ENCODE measurements around the gene ZNF174. TPM values are rescaled to one million over a fixed set of nuclear protein-coding genes. Genes with fewer than 3 reads are reported as not detected.

The ZNF174 gene
- total RNA-seq, 4 donors from 2014 or later: 6.7 to 15.6 (median 9.6) TPM

DNA sequence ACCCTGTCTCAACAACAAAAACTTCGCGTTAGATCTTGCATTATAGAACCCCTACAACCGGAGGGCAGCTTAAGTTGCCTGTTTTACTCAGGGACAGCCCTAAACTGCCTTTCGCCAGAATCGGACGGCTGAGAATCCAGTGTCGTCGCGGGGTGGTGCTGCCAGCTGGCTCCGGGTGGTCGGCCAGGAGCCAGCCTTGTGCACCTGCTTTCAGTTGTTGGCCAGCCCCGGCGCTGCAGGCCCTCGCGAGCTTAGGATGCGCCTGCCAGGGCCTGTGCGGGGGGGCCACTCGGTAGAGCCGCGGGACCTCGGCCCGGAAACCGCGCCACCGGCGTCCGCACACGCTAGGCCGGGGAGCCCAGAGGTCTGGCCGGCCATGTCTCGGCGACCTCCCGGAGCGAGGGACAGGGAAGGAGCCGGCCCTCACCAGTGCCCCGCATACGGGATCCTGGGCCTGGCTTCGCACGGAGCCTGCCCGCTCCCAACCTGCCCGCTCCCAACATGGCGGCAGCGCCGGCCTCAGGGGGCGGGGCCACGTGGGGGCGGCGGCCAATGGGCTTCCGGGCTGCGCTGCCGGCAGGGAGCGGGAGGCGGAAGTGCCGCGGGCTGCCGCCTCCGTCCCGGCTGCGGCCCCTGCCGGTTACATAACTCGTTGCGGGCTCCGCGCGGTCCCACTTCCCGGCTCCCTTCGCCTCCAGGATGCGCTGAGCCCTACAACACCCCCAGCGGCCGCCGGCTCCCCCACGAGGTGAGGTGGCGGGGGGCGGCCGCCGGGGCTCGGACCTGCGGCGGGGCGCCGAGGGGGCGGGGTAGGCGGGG lies 56.6 kb downstream of the ZNF174 start:
- ATAC-seq (peak; percentile 86 to 87), DNase-seq (peak; percentile 86 to 95)
- H3K4me3 ChIP-seq: peak overlapping the region; percentile 73 to 93 (median 80)
- H3K27me3 ChIP-seq: no peaks in the 10 kb centered on the region
- peak; percentile 48 to 66 for TF ChIP-seq POLR2A (IDR thresholded peaks at IDR 0.05)
- TF ChIP-seq, protein P1, sequence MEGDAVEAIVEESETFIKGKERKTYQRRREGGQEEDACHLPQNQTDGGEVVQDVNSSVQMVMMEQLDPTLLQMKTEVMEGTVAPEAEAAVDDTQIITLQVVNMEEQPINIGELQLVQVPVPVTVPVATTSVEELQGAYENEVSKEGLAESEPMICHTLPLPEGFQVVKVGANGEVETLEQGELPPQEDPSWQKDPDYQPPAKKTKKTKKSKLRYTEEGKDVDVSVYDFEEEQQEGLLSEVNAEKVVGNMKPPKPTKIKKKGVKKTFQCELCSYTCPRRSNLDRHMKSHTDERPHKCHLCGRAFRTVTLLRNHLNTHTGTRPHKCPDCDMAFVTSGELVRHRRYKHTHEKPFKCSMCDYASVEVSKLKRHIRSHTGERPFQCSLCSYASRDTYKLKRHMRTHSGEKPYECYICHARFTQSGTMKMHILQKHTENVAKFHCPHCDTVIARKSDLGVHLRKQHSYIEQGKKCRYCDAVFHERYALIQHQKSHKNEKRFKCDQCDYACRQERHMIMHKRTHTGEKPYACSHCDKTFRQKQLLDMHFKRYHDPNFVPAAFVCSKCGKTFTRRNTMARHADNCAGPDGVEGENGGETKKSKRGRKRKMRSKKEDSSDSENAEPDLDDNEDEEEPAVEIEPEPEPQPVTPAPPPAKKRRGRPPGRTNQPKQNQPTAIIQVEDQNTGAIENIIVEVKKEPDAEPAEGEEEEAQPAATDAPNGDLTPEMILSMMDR (IDR thresholded peaks at IDR 0.05 in 4 of 5, conservative IDR thresholded peaks at IDR 0.05 in 1 of 5): peak in 4 of 5 experiments; percentile 16 to 71 (median 50)
- peak overlapping the region; percentile 94 to 99 (median 97) for H3K27ac ChIP-seq
- H3K36me3 ChIP-seq: no peaks in the 10 kb centered on the region
- in situ Hi-C loops (cut with MboI; ENCODE audit: low sequenced_read_pairs in 4 of 4) (no loop called here), intact Hi-C loops (cut with DNase I; ENCODE audit: low total_unique reads) (loop anchor here (1.0 to 5.0 kb wide), 8 partner anchors 15 to 307 kb away; partner anchors contain the start of genes CLUAP1, NAA60, SLX4 and TIGD7)
- H3K9me3 ChIP-seq: no peaks in the 10 kb centered on the region
- H3K4me1 ChIP-seq: peaks cover 60 to 67% of the 10 kb centered on the region in 2 donors

DNA sequence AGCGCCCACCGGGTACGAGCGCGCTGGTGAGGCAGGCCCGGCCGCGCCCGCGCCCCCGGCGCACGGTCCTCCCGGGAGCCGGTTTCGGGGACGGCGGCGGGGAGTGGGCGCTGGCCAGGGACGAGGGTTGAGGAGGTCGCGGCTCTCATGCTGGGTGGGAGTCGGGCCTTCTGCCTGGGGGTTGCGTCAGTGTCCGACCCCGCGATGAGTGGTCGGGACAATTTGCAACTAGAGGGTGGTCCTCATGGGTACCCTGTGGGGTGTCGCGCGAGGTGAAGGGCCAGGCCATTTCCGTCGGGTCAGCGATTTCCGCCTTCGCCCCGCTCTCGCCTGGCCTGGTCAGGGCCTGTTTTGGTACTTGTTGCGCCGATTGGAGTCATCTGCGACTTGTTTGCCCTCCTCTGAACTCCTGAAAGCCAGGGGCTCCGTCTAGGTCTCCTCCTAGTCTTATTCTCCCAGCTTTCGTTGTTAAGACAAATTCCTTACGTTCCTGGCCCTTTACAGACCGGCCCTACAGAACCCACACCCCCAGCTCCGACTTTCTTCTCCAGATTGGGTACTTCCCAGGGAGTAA lies 57.4 kb downstream of the ZNF174 start:
- TF ChIP-seq, protein P1 (IDR thresholded peaks at IDR 0.05 in 4 of 5, conservative IDR thresholded peaks at IDR 0.05 in 1 of 5): no peak
- TF ChIP-seq POLR2A (IDR thresholded peaks at IDR 0.05): no peak
- Histone ChIP-seq H3K27ac (peak overlapping the region; percentile 94 to 99 (median 97)), H3K27me3 (no peaks in the 10 kb centered on the region), H3K4me3 (peak overlapping the region; percentile 73 to 93 (median 80)), H3K36me3 (no peaks in the 10 kb centered on the region), H3K9me3 (no peaks in the 10 kb centered on the region), H3K4me1 (peaks cover 65 to 69% of the 10 kb centered on the region in 2 donors)
- ATAC-seq (peak in 1 of 2 donors; percentile 3), DNase-seq (peak in 1 of 2 donors; percentile 35)
- intact Hi-C loops (cut with DNase I; ENCODE audit: low total_unique reads) (loop anchor here (5.0 kb wide), 1 partner anchor 154 kb away; the partner anchor contains the start of gene SLX4), in situ Hi-C loops (cut with MboI; ENCODE audit: low sequenced_read_pairs in 4 of 4) (no loop called here)

DNA sequence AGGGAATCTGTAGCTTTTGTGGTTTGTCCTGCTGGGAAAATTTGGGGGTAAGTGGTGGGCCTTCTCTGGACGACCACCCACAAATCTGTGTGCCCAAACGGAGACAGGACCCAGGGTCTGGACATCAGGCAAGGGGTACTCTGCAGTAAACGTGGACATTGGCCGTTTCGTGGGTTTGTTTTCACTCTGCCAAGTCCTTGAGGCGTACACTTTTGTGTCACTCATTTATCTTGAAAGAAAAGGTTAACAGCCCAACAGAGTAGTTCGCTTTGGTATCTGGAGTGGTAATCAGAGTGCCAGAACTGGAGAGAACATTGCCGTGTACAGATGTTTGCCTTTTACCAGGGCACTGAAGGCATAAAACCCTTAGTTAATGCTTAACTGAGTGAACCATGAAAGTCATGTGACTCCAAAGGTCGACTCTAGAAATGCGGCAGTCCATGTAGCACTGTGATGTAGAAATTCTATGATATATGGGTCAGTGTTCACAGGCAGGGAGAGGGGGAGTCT lies 57.9 kb downstream of the ZNF174 start:
- no peak for ATAC-seq
- no peak for DNase-seq
- Histone ChIP-seq H3K36me3 (no peaks in the 10 kb centered on the region), H3K27ac (peak overlapping the region; percentile 94 to 99 (median 97)), H3K4me3 (peak overlapping the region; percentile 73 to 93 (median 80)), H3K9me3 (no peaks in the 10 kb centered on the region), H3K27me3 (no peaks in the 10 kb centered on the region), H3K4me1 (peaks cover 69 to 74% of the 10 kb centered on the region in 2 donors)
- in situ Hi-C loops (cut with MboI; ENCODE audit: low sequenced_read_pairs in 4 of 4): no loop called here
- intact Hi-C loops (cut with DNase I; ENCODE audit: low total_unique reads): loop anchor here (5.0 kb wide), 1 partner anchor 153 kb away; the partner anchor contains the start of gene SLX4
- TF ChIP-seq POLR2A (IDR thresholded peaks at IDR 0.05): no peak
- TF ChIP-seq, protein P1 (IDR thresholded peaks at IDR 0.05 in 4 of 5, conservative IDR thresholded peaks at IDR 0.05 in 1 of 5): no peak

Other genes starting within 250 kb of the ZNF174 start
- gene OR1F1, start 213.0 kb upstream of the ZNF174 start, total RNA-seq: not detected
- gene ZNF200, start 166.1 kb upstream of the ZNF174 start, total RNA-seq: 1 to 10 TPM in 3 of 4 donors, under 1 TPM in 1; 0.49 to 3.2 (median 2.2) TPM
- 1 to 10 TPM in 1 of 4 donors, under 1 TPM in 3; 0.32 to 1.2 (median 0.76) TPM for gene MEFV, start 144.6 kb upstream of the ZNF174 start, total RNA-seq
- 10 to 100 TPM; 13.5 to 18.5 (median 15.5) TPM for gene ZNF263, start 117.7 kb upstream of the ZNF174 start, total RNA-seq
- gene TIGD7, start 95.8 kb upstream of the ZNF174 start, total RNA-seq: 1 to 10 TPM; 2.5 to 8.1 (median 4.4) TPM
- gene ZNF75A, start 95.7 kb upstream of the ZNF174 start, total RNA-seq: 10 to 100 TPM in 3 of 4 donors, 1 to 10 TPM in 1; 5.5 to 13.2 (median 12.5) TPM
- not detected for gene OR2C1, start 45.3 kb upstream of the ZNF174 start, total RNA-seq
- 1 to 10 TPM; 4.0 to 6.5 (median 4.7) TPM for gene ZSCAN32, start 211 bp upstream of the ZNF174 start, total RNA-seq
- gene ZNF597, start 42.3 kb downstream of the ZNF174 start, total RNA-seq: 1 to 10 TPM in 1 of 4 donors, under 1 TPM in 3; 0.81 to 1.3 (median 0.96) TPM
- gene NAA60, start 42.5 kb downstream of the ZNF174 start, total RNA-seq: 10 to 100 TPM; 14.2 to 16.7 (median 15.4) TPM
- not detected for gene C16orf90, start 94.3 kb downstream of the ZNF174 start, total RNA-seq
- gene CLUAP1, start 99.8 kb downstream of the ZNF174 start, total RNA-seq: 10 to 100 TPM in 3 of 4 donors, 1 to 10 TPM in 1; 8.2 to 24.3 (median 14.5) TPM
- under 1 TPM; 0.11 to 0.26 (median 0.22) TPM for gene NLRC3, start 176.2 kb downstream of the ZNF174 start, total RNA-seq
- gene SLX4, start 210.4 kb downstream of the ZNF174 start, total RNA-seq: 1 to 10 TPM; 1.8 to 3.6 (median 2.8) TPM

Data from gastrocnemius medialis (tissue), 4 donors.